ENCODE measurements around the gene KATNAL1.
"Not testable (repeated sequence)": the region's sequence is repeated elsewhere in the genome, so short reads cannot be mapped to it uniquely, and the experiment has no call there.

Gene KATNAL1

GRCh38 chr13:30211745-30212144, 95.6 kb downstream of the KATNAL1 start:
- DNase-seq (ENCODE audit: low read depth), result no peak

DNA sequence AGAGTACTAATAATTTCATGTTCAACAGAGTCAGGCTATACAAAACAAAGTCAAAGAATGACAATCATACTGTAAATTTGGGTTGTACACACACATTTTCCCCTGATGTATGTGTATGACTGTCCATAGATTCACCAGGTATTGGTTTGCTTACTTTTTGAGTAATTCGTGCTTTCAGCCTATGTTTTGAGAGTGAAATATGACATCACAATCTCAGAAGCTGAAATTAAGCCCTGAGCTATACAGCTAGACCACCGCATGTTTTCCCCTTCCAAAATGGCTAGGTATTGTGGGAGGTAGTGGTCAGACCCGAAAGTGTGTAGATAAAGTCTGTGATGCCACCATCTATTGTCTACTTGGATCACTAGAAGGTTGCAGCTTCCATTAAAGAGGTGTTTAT, 102.8 kb downstream of the KATNAL1 start:
- no peak for DNase-seq (ENCODE audit: low read depth)

- DNase-seq (ENCODE audit: low read depth), result no peak
These were observed 111.3 kb downstream of the KATNAL1 start for GRCh38 chr13:30196025-30196424.

DNA sequence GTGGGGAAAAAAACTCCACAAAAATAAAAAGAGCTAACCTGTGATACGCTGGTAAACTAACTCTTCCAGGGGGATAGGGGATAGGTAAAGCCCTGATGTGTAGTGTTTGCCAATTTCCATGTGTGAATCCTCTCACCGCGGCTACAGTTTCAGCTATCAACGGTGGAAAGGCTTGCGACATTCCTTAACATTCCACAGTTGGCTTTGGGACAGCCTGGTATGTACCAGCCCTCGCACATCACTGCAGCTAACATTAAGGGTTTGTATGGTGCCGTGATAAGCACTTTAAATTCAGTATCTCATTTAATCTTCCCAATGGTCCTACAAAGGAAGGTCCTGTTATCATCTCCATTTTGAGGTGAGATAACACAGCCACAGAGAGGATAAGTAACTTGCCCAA, 112.4 kb downstream of the KATNAL1 start:
- no peak for DNase-seq (ENCODE audit: low read depth)

DNA sequence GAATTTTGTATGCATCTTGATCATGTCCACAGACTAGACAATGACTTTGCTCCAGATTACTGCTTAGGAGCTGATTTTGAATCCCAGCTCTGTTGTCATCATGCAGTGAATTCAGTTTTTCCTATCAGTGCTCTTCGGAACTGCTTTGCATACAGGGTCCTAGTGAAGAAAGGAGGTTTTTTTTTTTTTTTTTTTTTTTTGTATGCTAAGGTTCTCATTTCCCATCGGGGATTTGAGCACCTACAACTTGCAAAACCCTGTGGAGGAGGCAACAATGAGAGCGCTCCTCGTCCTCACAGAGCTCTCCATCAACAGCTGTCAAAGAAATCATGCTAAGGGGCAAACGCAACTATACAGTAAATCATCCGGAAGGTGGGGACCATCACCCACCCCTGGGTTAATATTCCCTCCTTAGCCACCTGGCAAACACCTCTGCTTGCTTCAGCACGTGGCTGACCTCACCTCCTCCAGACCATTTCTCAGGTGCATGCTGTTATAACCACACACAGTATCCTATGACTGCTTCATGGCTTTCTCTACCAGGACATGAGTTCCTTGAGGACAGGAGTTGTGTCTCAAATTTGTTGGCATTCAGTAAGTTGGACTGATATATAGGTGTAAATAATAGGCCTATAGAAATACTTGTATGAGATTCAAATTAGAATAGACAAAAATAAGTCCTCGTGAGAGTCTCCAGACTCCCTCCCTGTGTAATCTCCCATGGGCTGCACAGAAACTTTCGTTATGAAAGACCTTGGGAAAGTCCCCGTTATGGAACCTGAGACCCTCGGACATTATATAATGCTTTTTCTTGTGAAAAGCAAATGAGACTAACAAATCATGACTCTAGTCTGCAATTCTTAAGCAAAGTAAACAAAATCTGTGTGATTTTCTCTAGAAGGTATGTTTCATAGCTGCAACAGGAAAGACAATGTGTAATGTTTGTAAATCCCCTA, 113.8 kb downstream of the KATNAL1 start:
- no peak for DNase-seq (ENCODE audit: low read depth)

DNA sequence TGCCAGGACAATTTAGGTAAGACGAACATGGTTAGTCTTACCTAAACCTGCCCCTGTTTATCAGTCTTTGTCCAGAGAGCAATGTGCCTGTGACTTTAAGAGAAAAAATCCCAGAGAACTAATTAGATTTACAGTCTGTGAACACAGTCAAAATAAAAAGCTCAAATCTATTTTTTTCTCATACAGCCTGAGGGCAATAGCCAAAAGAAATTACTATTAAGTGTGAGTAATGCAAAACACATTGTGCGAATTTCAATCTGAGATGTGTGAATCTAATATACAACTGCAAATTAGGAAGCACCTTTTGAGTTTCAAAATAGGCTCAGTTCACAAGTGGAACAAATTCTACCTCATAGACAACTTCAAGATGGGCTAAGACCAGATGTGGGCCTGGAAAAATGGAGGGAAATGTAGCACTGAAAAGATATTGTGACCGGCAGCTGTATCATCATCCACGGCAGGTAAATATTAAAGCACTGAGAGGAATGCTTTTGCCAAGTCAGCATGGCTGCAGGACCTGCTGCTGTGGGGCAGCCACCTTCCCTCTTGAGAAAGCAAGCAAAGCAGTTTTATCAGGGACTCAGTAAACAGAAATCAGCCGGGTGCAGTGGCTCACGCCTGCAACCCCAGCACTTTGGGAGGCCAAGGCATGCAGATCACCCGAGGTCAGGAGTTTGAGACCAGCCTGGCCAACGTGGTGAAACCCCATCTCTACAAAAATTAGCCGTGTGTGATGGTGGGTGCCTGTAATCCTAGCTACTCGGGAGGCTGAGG, 114.8 kb downstream of the KATNAL1 start:
- no peak for DNase-seq (ENCODE audit: low read depth)

DNA sequence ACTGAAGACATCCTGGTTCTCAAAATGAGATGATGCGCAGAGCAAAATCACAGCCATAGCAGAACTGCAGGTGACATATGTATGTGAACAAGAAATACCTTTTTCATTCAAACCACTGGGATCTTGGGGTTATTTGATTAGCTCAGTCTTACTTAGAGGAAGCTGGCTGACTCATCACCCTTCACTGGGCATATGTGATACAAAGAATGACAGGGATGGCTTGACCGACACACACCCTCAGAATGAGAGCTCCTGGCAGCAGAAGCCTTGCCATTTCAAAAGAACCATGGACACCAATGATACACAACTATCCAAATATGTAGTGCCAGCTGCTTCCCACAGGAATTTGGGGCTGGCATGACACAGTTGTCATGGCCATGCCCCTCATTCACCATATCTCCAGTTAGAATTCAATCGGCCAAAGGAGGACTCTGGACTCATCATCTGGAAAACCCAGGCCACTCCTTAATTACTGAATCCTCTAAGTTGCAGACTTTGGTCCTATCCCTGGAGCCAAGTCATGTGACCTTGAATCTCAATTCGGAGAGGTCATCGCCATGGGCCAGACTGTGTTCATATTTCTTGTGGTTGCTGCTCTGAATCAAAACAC, 115.8 kb downstream of the KATNAL1 start:
- DNase-seq (ENCODE audit: low read depth), result no peak

GRCh38 chr13:30186634-30187415, 120.5 kb downstream of the KATNAL1 start:
- DNase-seq (ENCODE audit: low read depth), result no peak

- DNase-seq (ENCODE audit: low read depth), result no peak
These were observed 125.3 kb downstream of the KATNAL1 start for GRCh38 chr13:30181888-30182651.

DNA sequence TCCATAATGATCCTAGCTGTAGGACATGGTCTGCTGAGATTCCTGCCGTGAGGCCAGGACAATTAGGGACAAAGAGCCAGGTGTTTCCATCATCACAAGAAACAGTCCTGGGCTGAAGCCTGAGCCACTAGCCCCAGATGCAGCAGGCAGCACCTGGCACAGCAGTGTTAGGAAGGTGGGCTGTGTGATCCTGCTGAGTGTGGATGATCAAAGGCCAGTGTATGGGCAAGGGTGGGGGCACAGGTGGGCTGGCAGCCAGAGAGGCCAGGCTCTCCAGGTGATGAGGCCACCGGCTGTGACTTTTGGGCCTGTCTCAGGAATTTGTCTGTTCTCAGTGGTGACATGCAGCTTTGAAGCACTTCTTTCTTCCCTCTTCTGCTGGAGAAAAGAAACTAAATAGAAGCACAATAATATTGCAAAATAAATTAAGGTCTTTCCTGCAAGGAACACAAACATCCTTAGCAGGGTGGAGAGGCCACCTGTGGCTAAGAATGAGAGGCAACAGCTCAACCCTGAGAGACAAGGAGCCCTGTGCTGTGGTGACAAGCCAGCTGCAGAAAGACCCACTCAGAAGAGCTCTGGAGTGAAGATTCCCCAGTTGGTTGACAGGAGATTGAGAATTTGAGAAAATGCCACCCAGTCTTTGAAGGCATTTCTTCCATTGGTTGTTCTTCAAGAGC, 127.6 kb downstream of the KATNAL1 start:
- no peak for DNase-seq (ENCODE audit: low read depth)

- DNase-seq (ENCODE audit: low read depth), result no peak
These were observed 128.4 kb downstream of the KATNAL1 start for GRCh38 chr13:30178976-30179375.

DNA sequence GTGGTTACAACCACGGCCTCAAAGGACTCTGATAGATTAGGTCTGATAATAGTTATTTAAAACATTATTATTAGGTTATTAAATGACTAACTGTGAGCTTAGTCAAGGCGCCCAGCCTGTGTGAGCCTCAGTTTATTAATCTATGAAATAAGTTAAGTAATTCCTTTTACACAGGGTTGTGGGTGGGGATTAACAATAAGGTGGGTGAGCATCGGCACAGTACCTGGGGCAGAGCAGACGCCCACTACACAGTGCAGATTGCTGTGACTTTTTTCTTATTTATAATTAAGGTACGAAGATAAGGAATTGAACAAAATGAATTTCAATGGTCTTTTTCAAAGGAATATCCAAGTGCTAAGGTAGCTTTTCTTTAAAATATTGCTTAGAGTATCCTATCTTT, 132.2 kb downstream of the KATNAL1 start:
- DNase-seq (ENCODE audit: low read depth), result no peak

DNA sequence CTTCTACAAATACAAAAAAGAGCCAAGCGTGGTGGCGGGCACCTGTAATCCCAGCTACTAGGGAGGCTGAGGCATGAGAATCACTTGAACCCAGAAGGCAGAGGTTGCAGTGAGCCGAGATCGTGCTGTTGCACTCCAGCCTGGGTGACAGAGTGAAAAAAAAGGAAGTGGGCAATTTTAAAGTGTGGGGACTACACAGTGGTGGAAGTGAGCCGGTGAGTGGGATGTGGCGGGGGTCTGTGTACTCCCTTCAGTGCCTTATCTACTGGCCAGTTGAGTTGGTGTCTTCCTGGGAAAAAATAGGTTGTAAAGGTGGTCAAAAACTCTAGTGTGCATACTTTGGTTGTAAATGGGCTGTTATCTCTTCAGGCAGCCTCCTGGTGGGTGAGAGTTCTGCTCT, 133.1 kb downstream of the KATNAL1 start:
- DNase-seq (ENCODE audit: low read depth), result not testable (repeated sequence)

- DNase-seq (ENCODE audit: low read depth), result no peak
These were observed 134.1 kb downstream of the KATNAL1 start for GRCh38 chr13:30173303-30173610.

GRCh38 chr13:30172593-30173302, 134.6 kb downstream of the KATNAL1 start:
- DNase-seq (ENCODE audit: low read depth), result no peak

- DNase-seq (ENCODE audit: low read depth), result no peak
These were observed 136.8 kb downstream of the KATNAL1 start for GRCh38 chr13:30170569-30170968.

DNA sequence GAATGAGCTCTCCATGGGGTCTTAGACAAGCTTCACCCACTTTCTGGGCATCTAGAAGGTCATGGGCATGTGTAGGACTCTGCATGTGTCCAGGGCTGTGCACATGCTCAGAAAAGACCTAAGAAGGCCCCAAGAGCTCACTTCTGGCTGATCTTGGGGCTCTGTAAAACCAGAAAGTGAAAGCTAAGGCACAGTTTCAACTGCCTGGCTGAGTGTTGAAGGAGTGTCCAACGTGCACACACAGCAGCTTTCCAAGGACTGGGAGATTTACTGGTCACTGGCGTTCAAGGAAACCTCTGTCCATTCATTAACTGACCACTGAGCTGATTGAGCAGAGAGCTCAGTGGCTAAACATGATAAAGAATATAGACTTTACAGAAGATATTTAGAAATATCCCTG, 137.9 kb downstream of the KATNAL1 start:
- DNase-seq (ENCODE audit: low read depth), result no peak

DNA sequence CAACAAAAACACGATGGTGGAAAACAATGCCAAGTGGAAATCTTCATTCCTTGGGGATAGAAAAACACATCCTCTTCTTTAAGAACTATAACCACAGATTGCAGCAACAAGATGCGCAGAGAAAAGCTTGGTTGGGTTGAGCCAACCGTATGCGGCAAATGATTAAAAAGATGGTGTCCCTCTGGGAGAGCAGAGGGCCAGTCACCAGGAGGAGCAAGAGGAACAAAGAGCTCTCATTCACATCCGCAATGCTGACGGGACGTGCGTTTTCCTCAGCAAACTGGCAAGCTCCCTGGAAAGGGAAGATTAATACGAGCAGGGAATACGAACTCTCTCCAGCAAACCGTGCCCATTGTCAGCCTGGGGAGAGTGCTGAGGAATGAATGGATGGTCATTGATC, 141.6 kb downstream of the KATNAL1 start:
- no peak for DNase-seq (ENCODE audit: low read depth)

- DNase-seq (ENCODE audit: low read depth), result no peak
These were observed 142.3 kb downstream of the KATNAL1 start for GRCh38 chr13:30165071-30165470.

DNA sequence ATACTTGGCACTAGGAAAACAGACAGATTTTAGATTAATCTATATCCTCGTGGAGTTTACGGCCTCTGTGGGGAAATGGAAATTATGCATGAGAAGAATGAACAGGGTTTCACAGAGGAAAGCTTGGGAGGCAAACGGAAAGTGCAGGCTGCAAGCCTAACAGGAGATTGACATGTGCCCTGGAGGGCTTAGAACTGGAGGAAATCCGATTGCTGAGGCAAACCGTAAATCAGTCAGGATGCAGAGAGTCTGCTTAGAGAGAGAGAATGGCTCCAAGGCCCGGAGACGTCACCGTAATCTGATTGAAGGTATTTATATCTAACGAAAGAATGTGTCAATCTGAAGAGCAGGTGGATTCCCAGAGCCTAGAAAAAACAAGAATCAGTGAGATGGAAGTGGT, 143.2 kb downstream of the KATNAL1 start:
- no peak for DNase-seq (ENCODE audit: low read depth)
